NB4 (cell line): ENCODE results near the gene KIF17.
A peak's percentile ranks its signal among the peaks of the same experiment; 100 is the strongest.

Experiments
- DNase-seq: peaks from one replicate; pipeline ENCODE4 v3.0.0; 2010; ENCODE audit warnings: low read depth
- H3K4me3 ChIP-seq: one replicate; pipeline ENCODE4 v1.5.1; 2011; ENCODE audit warnings: mild to moderate bottlenecking, low read depth, low read length, moderate library complexity
- MYC ChIP-seq: IDR thresholded peaks from 2 replicates; pipeline ENCODE4 v1.6.1; 2011; ENCODE audit warnings: low read depth, low read length
- POLR2A ChIP-seq: IDR thresholded peaks from 2 replicates; pipeline ENCODE4 v1.6.1; 2011; ENCODE audit warnings: mild to moderate bottlenecking; ENCODE audit not compliant: insufficient read length; ENCODE audit errors: extremely low read depth
- TF ChIP-seq, protein P1 (sequence below): IDR thresholded peaks from one replicate; pipeline ENCODE4 v1.5.1; 2012; ENCODE audit warnings: low read depth, low read length
- TF ChIP-seq, protein P2 (sequence below): IDR thresholded peaks from 2 replicates; pipeline ENCODE4 v1.6.1; 2011; ENCODE audit warnings: low read depth, low read length

KIF17 gene

DNA sequence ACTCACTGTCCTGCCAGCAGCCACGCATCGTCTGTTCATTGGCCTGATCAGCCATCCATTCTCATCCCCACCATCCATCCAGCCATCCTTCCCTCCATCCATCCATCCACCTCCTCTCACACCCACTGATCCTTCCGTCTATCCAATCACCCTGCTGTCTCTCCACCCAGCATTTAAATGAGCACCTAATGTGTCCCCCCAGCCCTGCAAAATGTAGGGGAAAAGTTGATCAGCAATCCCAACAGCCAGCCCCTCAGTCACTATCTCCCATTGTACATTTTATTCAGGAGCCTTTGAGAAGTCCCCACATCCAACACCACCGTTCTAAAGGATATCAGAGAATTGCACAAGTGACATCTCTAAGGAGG is 45.6 kb downstream of the KIF17 start:
- no peak for DNase-seq
- TF ChIP-seq MYC (no peak), POLR2A (no peak)
- TF ChIP-seq, protein P1, sequence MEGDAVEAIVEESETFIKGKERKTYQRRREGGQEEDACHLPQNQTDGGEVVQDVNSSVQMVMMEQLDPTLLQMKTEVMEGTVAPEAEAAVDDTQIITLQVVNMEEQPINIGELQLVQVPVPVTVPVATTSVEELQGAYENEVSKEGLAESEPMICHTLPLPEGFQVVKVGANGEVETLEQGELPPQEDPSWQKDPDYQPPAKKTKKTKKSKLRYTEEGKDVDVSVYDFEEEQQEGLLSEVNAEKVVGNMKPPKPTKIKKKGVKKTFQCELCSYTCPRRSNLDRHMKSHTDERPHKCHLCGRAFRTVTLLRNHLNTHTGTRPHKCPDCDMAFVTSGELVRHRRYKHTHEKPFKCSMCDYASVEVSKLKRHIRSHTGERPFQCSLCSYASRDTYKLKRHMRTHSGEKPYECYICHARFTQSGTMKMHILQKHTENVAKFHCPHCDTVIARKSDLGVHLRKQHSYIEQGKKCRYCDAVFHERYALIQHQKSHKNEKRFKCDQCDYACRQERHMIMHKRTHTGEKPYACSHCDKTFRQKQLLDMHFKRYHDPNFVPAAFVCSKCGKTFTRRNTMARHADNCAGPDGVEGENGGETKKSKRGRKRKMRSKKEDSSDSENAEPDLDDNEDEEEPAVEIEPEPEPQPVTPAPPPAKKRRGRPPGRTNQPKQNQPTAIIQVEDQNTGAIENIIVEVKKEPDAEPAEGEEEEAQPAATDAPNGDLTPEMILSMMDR, result no peak
- TF ChIP-seq, protein P2, sequence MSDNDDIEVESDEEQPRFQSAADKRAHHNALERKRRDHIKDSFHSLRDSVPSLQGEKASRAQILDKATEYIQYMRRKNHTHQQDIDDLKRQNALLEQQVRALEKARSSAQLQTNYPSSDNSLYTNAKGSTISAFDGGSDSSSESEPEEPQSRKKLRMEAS, result no peak
- H3K4me3 ChIP-seq, result no peak overlapping the region

DNA sequence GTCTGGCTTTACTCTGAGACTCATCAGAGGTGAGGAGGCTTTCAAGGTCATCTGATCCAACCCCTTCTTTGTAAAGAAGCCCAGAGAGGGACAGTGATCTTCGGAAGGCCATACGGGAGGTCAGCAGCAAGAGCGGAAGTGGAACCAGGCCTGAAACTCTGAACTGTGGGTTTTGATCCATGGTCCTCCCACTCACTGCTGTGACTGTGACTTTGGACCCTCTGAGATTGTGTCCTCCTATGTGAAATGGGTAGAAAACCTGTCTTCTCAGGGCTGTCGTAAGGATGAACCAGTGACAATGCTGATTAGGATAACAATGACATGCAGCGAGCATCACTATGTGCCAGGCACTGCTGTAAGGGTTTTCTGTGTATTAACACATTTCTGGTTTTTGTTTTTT is 46.9 kb downstream of the KIF17 start:
- H3K4me3 ChIP-seq, result no peak overlapping the region
- TF ChIP-seq POLR2A, result no peak
- TF ChIP-seq, protein P2, result no peak
- no peak for TF ChIP-seq MYC
- TF ChIP-seq, protein P1, result no peak
- DNase-seq, result no peak

DNA sequence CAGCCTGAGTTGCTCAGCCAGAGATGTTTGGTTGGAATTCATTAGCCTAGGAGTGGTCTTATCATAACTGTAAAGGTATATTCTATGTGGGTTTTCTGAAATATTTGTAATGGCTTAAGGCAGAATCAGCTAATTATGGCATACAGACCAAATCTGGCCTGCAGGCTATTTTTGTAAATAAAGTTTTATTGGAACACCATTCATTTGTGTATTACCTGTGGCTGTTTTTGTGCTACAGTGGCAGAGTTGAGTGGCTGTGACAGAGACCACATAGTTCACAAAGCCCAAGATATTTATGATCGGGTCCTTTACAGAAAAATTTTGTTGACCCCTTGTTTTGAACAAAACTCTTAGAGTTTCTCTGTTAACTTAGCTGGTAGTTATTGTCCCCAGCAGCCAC is 49.2 kb downstream of the KIF17 start:
- DNase-seq, result no peak
- no peak overlapping the region for H3K4me3 ChIP-seq
- TF ChIP-seq POLR2A (no peak), MYC (no peak)
- TF ChIP-seq, protein P1, result no peak
- TF ChIP-seq, protein P2, result no peak

DNA sequence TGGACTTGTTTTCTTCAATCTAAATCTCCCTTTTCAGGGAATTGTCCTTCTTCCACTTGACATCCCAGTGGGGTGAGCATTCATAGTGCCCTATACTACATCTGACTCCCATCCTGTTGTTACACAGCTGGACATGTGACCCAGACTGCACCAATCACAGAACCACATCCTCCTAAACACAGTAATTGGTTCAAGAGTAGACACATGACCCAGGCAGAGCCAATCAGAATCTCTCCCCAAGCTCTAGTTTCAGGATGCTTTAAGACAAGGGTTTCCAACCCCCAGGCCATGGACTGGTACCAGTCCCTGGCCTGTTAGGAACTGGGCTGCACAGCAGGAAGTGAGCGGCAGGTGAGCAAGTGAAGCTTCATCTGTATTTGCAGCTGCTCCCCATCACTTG is 51.0 kb downstream of the KIF17 start:
- H3K4me3 ChIP-seq, result no peak overlapping the region
- TF ChIP-seq, protein P2, result 0 out of 2 replicates have a peak, but pooled peaks have one; percentile 10
- TF ChIP-seq MYC, result no peak
- TF ChIP-seq POLR2A, result no peak
- TF ChIP-seq, protein P1, result no peak
- peak; percentile 47 for DNase-seq

DNA sequence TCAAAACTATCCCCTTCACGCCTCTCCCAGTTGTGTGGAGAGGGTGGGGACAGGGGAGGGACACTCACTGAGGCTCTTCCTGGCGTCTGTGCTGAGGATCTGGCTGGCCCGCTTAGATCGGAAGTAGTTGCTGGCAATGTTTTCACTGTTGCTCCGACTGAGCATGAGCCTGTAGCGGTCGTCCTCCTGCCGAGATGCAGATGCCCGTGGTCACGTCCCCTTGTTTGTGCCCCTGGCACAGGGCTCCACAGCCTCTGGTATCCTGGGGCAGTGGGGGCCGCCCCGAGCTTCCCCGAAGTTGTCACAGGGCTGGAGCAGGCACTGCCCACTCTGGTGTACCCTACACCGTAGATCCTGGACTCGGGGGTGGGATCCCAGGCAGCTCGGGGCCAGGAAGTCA is 51.7 kb downstream of the KIF17 start:
- TF ChIP-seq, protein P1, result no peak
- TF ChIP-seq POLR2A (no peak), MYC (no peak)
- TF ChIP-seq, protein P2, result no peak
- no peak for DNase-seq
- no peak overlapping the region for H3K4me3 ChIP-seq

DNA sequence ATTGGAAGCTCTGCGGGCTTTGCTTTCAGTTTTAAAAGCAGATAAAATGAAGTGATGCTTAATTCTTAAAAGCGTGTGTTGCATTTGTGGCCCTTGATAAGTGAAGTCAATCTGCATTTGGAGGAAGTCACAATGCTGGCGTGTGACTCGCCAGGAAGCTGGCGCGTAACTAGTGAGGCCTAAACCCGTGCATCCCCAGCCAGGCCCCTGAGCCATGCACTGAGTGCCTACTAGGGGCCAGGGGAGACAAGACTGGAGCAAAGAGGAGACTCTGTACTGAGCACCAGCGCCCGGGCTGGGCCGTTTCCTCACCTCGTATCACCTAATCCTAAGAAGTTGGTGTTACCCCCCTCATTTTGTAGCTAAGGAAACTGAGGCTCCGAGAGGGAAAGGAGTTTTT is 52.1 kb downstream of the KIF17 start:
- no peak overlapping the region for H3K4me3 ChIP-seq
- DNase-seq, result peak; percentile 55
- TF ChIP-seq MYC (no peak), POLR2A (no peak)
- TF ChIP-seq, protein P2, result no peak
- TF ChIP-seq, protein P1, result no peak
